Right lobe of liver (tissue), 6 donors: ENCODE measurements around the gene CHST11. TPM values are rescaled to one million over a fixed set of nuclear protein-coding genes. Genes with fewer than 3 reads are reported as not detected.

Experiments used
- ATAC-seq, 4 donors: fragments of 200-7000 bp; cut with Tn5 transposase; one replicate each; pipeline ENCODE4 v1.9.1; 2020; ENCODE audit warnings: mild to moderate bottlenecking in 4 of 4, moderate library complexity in 4 of 4
- DNase-seq, 3 donors: peaks; one replicate each; pipeline ENCODE4 v3.0.0-alpha.2; 2020
- H3K27ac ChIP-seq, 3 donors: fragments of 200-600 bp; one replicate each; pipeline ENCODE4 v1.8.0; 2022
- H3K27me3 ChIP-seq, 2 donors: fragments of 200-600 bp; one replicate each; pipeline ENCODE4 v1.8.0; 2022
- H3K36me3 ChIP-seq, 4 donors: fragments of 200-600 bp; sonication (generic) in 1 of 4; one replicate each; pipeline versions ENCODE4 v1.5.1 to v1.8.0; 2017 to 2022; ENCODE audit warnings: control low read depth in 1 of 4
- H3K4me1 ChIP-seq, 4 donors: fragments of 200-600 bp; sonication (generic) in 1 of 4; one replicate each; pipeline versions ENCODE4 v1.5.1 to v1.8.0; 2017 to 2022; ENCODE audit warnings: control low read depth in 1 of 4
- H3K4me3 ChIP-seq, 3 donors: fragments of 200-600 bp; one replicate each; pipeline ENCODE4 v1.8.0; 2022
- H3K9me3 ChIP-seq, 4 donors: fragments of 200-600 bp; sonication (generic) in 1 of 4; one replicate each; pipeline versions ENCODE4 v1.5.1 to v1.8.0; 2017 to 2022; ENCODE audit warnings: control low read depth in 1 of 4
- CTCF ChIP-seq, 4 donors: fragments of 200-600 bp in 3 of 4; fragments of 450-650 bp in 1 of 4; IDR thresholded peaks; one replicate each; pipeline versions ENCODE4 v1.5.1 to v1.8.0; 2016 to 2022; ENCODE audit warnings: antibody characterized with exemption in 4 of 4, mild to moderate bottlenecking in 2 of 4
- POLR2A ChIP-seq: fragments of 450-650 bp; IDR thresholded peaks from one replicate; pipeline ENCODE4 v1.6.1; 2017; ENCODE audit warnings: antibody characterized with exemption, mild to moderate bottlenecking
- WGBS: methylation state at CpG from one replicate; pipeline ENCODE4 v1.1.6; 2018; ENCODE audit warnings: low coverage, low lambda C conversion rate; ENCODE audit not compliant: insufficient coverage; ENCODE audit errors: missing lambda C conversion rate; 5-methylcytosine and 5-hydroxymethylcytosine counted together
- intact Hi-C, 2 donors: fragments of 100-400 bp; cut with DNase I; formaldehyde crosslinking; loops; one replicate each; pipeline versions ENCODE4 v1.11.2 to v1.14.1; 2022
- total RNA-seq, 6 experiments: library from RNA; depleted of rRNA in 2 of 6; stranded (reverse); fragments of >200 nt in 2 of 6; fragmentation: NEBNext Ultra II Directional in 3 of 6; extraction: Animal tissue kit (Norgen Biotek cat#: 25700) in 3 of 6; gene quantifications; one replicate each; pipeline versions ENCODE4 v1.1.0 to v1.2.4, GENCODE V29; 2016 to 2023
- donor health status: DM: no; HTN: yes; CAD: no.
- donor health status: DM: no; HTN: no; CAD: no.
- donor health status: DM: no; HTN: no; CAD: no.
- donor health status: DM: no; HTN: yes; CAD: no.
- donor health status: DM: no; HTN: yes; CAD: no.

The CHST11 gene
- total RNA-seq, 6 experiments from 2014 or later: 0.57 to 10.4 (median 3.5) TPM

GRCh38 chr12:104700324-104700723 lies 243.6 kb downstream of the CHST11 start:
- ATAC-seq (no peak), DNase-seq (no peak)
- no peaks in the 10 kb centered on the region for H3K4me1 ChIP-seq
- H3K9me3 ChIP-seq: no peaks in the 10 kb centered on the region
- H3K4me3 ChIP-seq: no peak overlapping the region
- H3K27me3 ChIP-seq: no peaks in the 10 kb centered on the region
- no peak overlapping the region for H3K27ac ChIP-seq
- 83% methylated on average over 1 of the region's 1 CpG for WGBS
- no peaks in the 10 kb centered on the region for H3K36me3 ChIP-seq
- intact Hi-C loops: no loop called here
- TF ChIP-seq POLR2A (no peak), CTCF (IDR thresholded peaks at IDR 0.05) (no peak)

- ATAC-seq (no peak), DNase-seq (no peak)
- WGBS: 92% methylated on average over 2 of the region's 7 CpGs
- Histone ChIP-seq H3K27me3 (no peaks in the 10 kb centered on the region), H3K4me1 (no peaks in the 10 kb centered on the region), H3K36me3 (no peaks in the 10 kb centered on the region), H3K9me3 (no peaks in the 10 kb centered on the region), H3K27ac (no peak overlapping the region), H3K4me3 (no peak overlapping the region)
- intact Hi-C loops: no loop called here
- no peak for TF ChIP-seq CTCF (IDR thresholded peaks at IDR 0.05)
- no peak for TF ChIP-seq POLR2A
Measured at GRCh38 chr12:104701301-104701700, 244.6 kb downstream of the CHST11 start.

GRCh38 chr12:104701756-104702155 lies 245.0 kb downstream of the CHST11 start:
- H3K27ac ChIP-seq: no peak overlapping the region
- no peaks in the 10 kb centered on the region for H3K27me3 ChIP-seq
- WGBS: no CpG with 5 or more reads among the region's 3 CpGs
- H3K9me3 ChIP-seq: no peaks in the 10 kb centered on the region
- no peaks in the 10 kb centered on the region for H3K36me3 ChIP-seq
- no peak overlapping the region for H3K4me3 ChIP-seq
- no peaks in the 10 kb centered on the region for H3K4me1 ChIP-seq
- TF ChIP-seq POLR2A: no peak
- TF ChIP-seq CTCF (IDR thresholded peaks at IDR 0.05): no peak
- intact Hi-C loops: no loop called here
- no peak for DNase-seq
- ATAC-seq: no peak

GRCh38 chr12:104702565-104703139 lies 245.9 kb downstream of the CHST11 start:
- Histone ChIP-seq H3K4me1 (no peaks in the 10 kb centered on the region), H3K27me3 (no peaks in the 10 kb centered on the region), H3K4me3 (no peak overlapping the region), H3K36me3 (no peaks in the 10 kb centered on the region), H3K9me3 (no peaks in the 10 kb centered on the region), H3K27ac (no peak overlapping the region)
- ATAC-seq: peak in 3 of 4 donors; percentile 25 to 32 (median 29)
- WGBS: 96% methylated on average over 4 of the region's 21 CpGs
- DNase-seq: no peak
- TF ChIP-seq POLR2A: no peak
- TF ChIP-seq CTCF (IDR thresholded peaks at IDR 0.05): no peak
- intact Hi-C loops: no loop called here

GRCh38 chr12:104703372-104703771 lies 246.6 kb downstream of the CHST11 start:
- TF ChIP-seq CTCF (IDR thresholded peaks at IDR 0.05) (no peak), POLR2A (no peak)
- Histone ChIP-seq H3K4me1 (no peaks in the 10 kb centered on the region), H3K4me3 (no peak overlapping the region), H3K9me3 (no peaks in the 10 kb centered on the region), H3K27me3 (no peaks in the 10 kb centered on the region), H3K36me3 (no peaks in the 10 kb centered on the region), H3K27ac (no peak overlapping the region)
- ATAC-seq: no peak
- intact Hi-C loops: no loop called here
- whole genome bisulfite sequencing: 72% methylated on average over 8 of the region's 8 CpGs
- DNase-seq: no peak
